ENCODE data around the gene APP.

APP gene

DNA sequence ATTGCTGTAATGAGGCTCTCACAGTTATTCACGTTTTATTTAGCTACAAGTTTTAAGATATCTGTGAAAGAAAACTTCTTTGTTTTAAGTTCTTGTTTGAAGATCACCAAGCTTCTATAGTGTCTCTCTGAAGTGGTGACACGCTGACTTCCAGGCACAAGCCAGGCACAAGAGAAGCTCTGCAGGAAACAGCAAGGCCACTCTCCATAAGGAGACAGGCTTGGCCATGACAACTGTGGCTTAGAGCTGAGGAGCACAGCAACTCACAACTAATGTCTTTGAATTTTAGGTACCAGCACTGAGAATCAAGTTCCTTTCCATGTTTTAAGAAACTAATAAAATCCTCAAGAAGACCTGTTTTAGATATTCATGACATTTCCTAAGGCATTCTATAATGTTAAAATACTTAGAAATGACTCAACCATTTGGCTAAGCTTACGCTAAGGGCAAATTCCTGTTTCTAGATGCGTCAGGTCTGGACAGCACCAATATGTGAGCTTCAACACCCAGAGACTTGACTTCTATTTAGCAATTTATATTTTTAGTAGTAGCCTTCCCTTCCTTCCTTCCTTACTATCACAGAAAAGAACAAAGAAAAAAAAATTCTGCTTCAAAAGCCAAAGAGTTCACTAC lies 40.2 kb downstream of the APP start:
- in situ Hi-C loops (cut with HindIII; ENCODE audit: low sequenced_read_pairs), result no loop called here

DNA sequence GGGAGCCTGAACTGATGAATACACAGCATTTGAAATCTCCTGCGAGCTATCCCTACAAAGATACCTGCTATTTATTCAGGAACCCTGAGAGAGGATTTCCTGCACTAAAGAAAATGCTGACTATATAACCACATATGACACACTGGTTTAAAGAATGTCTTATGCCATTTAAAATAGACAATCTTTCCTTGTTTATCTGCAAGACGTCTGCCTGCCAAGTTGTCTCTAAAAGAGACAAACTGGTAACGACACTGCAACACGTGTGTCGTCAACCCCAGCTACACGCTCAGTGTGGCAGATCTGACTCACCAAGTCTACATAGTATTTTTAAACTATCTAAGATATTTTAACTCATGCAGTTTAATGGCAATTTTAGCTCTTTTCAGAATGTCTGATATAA lies 42.7 kb downstream of the APP start:
- in situ Hi-C loops (cut with HindIII; ENCODE audit: low sequenced_read_pairs), result no loop called here

DNA sequence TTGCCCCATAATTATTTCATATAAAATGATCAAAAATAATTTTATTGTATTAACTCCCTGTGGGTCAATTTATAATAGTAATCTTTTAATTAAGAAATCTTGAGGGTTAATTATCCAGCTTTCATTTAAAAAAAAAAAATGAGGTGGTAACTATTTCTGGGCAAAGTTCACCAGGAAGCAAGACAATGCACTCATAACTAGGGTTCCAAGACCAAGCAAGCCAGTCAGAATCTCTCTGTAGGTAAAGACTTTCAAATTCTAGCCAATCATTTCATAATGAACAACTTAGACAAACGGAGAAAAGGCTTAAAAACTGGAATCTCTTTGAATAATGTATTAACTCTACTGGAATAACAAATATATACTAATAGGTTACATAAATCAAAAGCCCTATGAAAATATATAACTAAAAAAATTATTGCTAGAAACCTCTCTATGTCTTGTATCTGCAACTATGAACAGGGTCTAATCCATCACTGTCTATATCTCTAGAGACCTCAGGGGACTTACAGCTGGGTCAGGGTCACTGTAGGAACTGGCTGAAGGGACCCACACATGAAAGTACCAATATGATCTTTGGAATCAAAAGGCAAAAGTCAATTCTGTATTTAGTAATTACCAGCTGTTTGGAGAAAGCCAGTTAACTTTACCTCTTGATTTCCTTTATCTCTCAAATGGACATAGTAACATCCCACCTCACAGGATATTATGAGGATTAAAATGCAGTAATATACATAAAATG lies 43.3 kb downstream of the APP start:
- in situ Hi-C loops (cut with HindIII; ENCODE audit: low sequenced_read_pairs), result no loop called here

DNA sequence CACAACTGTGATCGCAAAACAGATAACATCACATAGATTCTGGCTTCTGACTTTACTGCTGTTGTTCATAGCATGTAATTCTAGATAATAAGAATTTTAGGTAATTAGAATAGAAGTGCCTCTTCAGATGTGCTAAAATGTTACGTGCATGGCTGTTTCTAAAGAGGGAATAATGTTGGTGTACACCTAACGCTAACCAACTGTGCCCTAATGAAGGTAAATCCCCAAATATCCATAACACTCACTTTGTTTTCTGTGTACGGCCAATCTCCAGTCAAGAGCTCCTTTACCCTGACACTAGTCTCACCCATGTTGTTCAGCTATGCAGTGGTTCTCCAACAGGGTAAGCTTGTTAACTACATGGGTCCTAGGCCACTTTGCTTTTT lies 44.4 kb downstream of the APP start:
- in situ Hi-C loops (cut with HindIII; ENCODE audit: low sequenced_read_pairs), result no loop called here

DNA sequence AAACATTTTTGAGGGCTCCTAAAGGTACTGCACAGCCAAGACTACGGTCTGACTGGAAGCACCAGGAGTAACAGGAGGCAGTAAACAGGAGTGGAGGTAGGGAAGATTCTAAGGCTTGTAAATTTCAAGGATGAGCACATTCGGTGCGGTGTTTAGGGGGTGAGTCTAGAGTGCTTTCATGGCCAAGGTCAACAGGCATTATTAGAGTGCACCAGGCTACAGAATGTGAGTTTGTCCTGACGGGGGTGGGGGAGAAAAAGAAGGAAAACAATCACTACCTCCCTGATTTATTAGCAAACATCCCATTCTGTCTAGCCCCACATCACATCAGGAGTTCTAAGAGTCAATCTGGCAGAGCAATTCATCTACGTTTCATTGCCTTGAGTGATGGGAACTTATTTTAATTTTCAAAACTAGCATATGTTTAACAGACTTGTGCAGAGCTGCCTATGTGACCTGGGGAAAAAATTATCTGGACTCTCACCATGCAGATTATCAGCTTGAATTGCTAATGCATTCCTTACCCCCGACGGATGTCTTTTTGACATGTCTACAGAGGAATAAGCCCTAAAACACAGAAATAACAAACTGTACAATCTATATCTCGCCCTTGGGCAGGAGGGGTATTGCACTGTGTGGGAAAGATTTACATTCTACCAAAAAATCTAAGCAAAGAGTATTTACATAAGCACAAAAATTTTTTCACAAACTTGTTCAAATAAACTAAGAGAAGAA lies 45.0 kb downstream of the APP start:
- in situ Hi-C loops (cut with HindIII; ENCODE audit: low sequenced_read_pairs), result no loop called here

DNA sequence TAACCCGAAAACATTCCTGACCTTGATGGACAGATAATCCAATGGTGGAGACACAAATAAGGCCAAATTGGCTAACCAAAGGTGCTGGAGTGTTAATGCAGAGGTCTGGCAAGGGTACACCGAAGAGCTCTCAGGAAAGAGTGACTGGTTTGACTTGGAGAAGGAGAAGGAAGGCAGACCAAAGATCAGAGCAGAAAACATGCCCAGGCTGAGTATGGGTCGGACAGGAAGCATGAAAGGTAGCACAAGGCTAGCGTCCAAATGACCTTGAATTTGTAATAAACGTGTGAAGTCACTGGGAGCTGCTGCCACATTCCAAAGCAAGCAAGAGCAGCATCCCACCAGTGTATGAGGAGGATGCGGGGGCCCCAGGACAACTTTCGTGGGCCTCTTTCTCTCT lies 45.7 kb downstream of the APP start:
- in situ Hi-C loops (cut with HindIII; ENCODE audit: low sequenced_read_pairs), result no loop called here

DNA sequence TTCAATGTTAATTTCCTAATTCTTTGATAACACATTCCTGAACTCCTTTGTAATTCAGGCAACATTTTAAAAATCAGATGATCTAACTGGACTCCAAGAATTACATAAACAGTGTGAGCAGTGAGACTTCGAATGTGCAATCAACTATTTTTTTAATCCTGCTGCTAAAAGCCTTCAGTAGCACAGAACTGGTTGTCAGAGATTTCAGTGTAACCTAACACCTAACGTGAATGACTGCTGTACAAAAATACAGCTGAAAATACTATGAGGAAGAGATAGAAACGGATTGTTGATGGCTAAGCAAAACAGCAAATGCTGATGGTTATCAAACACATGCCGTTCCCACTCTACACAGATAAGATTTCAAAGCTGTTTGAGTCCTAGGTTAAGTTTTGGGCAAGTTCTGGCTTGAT lies 46.1 kb downstream of the APP start:
- in situ Hi-C loops (cut with HindIII; ENCODE audit: low sequenced_read_pairs), result no loop called here

DNA sequence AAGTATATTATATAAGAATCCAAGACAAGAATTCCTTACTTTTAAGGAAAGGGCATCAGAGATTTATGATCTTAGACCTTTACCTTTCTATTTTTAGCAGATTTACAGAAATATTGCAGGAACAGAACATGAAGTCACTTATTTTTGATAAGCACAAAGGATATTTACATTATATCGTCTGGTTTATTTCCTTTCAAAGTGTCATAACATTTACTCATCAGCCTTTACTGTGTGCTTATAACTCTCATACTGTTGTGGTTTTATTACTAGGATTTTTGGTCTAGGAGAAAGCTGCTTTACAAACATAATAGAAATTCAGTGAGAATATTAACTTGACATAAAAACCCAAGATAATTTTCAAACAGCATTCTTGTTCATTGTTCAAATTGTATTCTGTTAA lies 47.6 kb downstream of the APP start:
- in situ Hi-C loops (cut with HindIII; ENCODE audit: low sequenced_read_pairs), result no loop called here

DNA sequence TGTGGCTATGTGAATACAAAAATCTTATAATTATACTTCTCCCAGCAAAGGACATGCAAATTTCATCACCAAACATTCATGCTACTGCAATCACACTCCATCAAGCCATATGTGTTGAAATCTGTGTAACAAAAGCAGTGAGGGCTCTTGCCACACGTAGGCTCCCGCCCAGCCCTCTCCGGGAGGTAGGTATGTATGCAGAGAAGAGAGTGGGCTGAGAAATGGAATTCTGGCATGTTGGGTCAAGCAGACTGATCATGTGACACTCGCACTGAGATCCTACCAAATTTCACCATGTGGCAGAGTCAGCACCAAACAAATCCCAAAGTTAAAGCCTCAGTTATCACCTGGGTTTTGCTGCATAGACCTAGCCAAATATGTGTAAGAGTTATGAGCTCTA lies 49.7 kb downstream of the APP start:
- in situ Hi-C loops (cut with HindIII; ENCODE audit: low sequenced_read_pairs), result no loop called here

DNA sequence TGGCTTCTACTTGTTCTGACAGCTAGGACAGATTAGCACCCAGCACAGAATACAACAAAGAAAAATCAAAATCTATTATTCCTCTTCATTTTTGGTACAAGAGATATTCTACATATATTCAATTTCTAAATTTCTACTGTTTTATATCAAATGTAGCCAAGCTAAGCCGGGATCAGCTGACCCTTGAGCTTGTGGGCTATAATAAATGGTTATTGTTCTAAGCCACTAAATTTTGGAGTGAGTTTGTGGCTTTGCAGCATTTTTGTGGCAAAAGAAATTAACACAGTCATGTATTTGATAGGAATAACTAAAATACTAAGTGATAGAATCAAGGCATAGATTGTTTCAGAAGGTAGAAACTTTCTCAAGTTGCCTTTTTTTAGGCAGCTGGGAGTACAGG lies 50.7 kb downstream of the APP start:
- in situ Hi-C loops (cut with HindIII; ENCODE audit: low sequenced_read_pairs), result no loop called here

DNA sequence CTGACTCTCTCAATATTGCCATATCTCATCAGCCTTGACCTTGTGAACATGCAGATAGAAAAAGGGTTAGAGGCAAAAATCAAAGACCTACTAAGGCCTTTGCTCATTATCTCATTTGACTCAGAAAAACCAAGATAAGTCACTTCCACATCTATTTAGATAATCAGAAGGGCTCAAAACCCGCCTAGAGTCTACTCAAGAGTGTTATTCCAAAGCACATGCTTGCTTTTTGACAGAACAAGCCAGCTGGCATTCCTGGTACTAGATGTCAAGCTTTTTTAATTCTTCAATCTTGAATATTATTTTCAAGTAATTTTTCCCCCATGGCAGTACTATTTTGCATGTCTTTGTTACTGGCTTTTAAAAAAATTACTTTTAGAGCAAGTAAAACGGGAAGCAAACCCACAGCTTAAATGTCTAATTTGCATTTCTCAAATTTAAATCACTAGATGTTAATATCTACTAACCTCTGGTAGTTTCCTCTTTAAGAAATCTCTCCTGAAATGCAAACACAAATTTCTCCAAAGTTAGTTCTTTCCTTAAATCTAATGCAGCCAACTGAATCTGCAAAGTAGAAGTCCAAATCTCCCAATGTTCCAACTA lies 51.5 kb downstream of the APP start:
- in situ Hi-C loops (cut with HindIII; ENCODE audit: low sequenced_read_pairs), result no loop called here

DNA sequence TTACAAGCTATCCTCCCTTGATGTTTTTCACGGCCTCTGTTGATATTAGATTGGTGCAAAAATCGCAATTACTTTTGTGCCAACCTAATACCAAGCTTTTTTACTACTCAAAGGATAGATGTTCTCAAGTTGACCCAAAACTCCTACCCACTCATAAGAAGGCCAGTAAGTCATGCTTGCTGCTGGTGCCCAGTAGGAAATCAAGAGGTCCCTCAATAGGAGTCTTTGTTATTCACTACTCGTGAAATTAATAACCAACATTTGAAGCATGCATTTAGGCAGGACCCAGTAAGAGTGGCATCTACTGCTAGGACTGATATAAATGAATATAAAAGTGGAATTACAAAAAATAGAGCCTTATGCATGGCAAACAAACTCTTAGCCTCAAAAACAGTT lies 52.6 kb downstream of the APP start:
- in situ Hi-C loops (cut with HindIII; ENCODE audit: low sequenced_read_pairs), result no loop called here

DNA sequence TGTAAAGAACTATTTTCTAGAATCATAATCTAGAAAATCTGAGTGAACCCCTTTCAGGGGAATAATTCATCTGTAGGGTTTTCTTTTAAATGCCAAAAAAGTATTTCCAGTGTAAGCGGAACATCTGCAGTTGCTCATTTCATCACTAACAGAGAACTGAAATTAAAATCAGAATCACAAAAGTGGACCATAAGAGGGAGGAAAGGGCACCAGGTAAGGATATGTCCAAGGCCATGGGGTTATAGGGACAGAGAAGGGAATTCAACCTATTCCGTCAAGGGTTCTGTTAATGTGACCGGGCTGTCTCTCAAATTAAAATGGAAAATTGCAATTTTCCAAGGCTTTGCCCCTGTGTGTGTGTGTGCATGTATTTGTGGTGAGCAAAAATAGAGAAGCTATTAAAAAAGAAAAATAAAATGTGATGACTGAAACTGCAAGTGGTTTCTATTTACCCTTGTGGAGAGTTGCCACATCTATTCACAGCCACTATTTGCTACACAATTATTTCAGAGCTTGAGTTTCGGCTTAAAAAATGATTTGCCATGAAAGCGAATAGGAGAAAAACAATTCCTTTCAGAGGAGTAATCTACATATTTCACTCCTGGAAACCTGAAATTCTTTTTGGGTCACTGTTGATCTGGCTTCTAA lies 53.1 kb downstream of the APP start:
- in situ Hi-C loops (cut with HindIII; ENCODE audit: low sequenced_read_pairs), result no loop called here

DNA sequence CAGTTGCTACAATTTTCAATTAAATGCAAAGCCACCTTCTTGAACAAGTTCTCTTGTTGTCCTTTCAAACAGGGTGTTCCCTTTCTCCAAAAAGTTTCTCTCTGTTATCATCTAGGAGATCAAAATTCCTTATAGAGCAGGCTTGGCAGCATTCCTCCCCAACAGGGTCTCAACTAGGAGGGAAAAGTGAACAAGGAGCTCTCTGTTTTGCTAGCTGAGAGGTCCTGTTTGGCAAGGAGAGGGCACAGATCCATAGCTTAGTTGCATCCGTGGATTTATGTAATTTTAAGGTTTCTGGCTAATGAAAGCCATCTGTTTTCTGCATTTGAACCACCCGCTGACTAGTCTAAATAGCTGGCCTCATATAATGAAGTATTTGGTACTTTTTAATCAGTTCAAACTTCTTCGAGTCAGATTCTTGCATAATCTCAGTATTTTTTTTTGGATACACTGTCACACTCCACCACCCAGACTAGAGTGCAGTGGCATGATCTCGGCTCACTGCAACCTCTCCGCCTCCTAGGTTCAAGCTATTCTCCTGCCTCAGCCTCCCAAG lies 54.0 kb downstream of the APP start:
- in situ Hi-C loops (cut with HindIII; ENCODE audit: low sequenced_read_pairs), result no loop called here

DNA sequence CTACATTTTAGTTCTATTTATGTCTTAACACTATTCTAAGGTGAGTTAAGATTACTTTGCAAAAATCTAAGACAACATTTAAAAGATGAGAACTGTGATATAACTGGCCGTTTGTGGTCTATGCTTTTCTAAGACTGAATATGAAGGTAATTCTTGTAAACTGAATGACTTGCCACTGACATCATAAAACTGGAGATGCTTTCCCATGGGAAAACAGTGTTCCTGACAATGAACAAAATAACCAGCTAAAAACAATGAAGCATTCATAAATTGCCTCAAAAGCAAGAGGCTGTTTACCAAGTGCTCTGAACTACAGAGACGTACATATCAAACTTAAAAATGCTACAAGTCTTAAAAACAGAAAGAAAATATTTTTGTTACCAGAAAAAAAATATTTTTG lies 54.7 kb downstream of the APP start:
- in situ Hi-C loops (cut with HindIII; ENCODE audit: low sequenced_read_pairs), result no loop called here

DNA sequence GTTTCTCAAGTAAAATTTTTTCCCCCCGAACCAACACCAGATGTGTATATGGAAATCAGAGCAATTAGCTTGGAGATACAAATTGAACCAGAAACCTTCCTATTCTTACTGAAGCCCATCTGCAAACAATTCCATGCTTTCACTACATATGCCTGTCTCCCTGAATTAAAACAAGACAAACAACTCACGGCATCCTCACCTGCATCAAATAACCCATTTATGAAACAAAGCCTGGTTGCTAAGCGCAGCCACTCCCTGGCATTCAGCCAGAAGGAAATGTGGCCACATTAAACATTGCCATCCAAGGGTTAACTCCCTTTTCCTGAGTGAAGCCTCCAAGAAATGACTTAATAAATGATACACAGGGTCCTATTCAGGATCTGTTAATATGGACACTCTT lies 55.3 kb downstream of the APP start:
- in situ Hi-C loops (cut with HindIII; ENCODE audit: low sequenced_read_pairs), result no loop called here

DNA sequence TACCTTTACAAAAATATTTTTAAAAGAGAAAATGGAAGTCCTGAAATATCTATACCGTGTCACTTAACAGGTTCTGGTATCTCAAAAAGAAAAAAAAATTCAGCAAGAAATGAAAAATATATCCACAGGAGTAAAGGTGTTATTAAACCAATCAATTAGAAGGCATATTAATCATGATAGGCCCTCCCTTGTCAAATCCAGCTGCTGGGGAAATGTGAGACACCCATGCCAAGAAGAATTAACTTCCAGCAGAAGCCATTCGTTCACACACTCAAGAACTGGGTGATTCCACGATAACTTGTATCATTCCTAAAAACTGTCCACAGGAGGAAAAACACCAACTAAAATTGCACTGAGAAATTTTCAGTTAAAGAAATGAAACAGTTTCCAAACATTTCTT lies 57.6 kb downstream of the APP start:
- in situ Hi-C loops (cut with HindIII; ENCODE audit: low sequenced_read_pairs), result no loop called here

DNA sequence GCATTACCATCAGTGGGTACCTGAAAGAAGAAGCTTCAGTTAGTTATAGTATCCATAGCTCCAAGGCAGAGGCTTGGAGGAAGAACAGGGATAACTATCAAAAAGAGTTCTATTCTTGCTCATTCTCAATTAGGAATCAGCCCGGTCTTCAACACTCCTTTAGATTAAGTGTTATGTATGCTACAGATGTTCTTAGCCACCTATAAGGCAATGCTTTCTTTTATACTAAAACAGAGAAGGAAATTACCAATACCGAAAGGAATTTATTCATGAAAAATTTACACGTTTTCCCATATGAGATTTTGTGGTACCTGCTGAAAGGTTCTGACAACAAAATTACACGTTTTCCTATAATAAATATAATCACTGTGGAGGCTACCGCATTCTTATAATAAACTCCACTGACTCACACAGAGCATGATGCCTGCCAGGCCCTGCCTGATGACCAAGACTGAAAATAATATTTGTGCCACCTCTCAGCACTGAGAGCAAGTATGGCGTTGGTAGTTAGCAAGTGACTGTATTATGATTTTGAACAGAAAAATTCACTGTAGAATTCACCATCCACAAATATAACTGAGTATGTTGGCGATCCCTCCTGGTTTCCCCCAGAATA lies 58.3 kb downstream of the APP start:
- in situ Hi-C loops (cut with HindIII; ENCODE audit: low sequenced_read_pairs), result no loop called here

DNA sequence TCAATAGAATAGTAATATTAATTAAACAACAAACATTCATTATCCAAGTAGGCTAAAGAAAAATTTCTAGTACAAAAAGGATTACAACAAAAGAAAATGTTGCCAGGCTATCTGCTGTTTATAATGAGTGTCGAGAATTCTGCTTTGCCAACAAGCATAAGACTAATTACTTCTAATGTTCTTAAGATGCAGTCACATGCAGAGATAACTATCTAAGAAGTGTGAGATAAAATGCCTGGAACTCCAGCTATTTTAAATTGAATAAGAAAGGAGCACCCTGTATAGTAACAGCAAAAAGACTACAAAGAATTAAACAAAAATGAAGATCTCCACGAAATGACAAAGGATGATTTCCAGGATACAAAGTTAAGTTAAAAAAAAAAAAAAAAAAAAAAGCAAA lies 59.9 kb downstream of the APP start:
- in situ Hi-C loops (cut with HindIII; ENCODE audit: low sequenced_read_pairs), result no loop called here

DNA sequence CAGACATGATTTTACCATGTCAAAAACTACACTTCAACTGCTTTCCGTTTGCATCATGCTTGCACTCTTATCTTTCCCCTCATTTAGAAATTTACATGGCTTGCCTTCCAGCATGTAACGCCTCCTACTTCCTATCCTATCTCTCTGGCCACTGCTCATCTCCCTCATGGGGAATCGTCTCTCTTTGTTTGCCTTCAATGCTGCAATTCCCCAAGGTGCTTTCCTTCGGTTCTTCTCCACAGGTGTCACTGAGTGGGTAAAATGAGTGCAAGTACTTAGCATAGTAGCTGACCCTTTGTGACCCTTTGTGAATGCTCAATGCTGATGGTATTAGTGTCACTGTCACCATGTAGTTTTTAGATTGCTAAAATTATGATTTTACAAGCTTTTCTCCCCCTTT lies 63.1 kb downstream of the APP start:
- in situ Hi-C loops (cut with HindIII; ENCODE audit: low sequenced_read_pairs), result no loop called here

DNA sequence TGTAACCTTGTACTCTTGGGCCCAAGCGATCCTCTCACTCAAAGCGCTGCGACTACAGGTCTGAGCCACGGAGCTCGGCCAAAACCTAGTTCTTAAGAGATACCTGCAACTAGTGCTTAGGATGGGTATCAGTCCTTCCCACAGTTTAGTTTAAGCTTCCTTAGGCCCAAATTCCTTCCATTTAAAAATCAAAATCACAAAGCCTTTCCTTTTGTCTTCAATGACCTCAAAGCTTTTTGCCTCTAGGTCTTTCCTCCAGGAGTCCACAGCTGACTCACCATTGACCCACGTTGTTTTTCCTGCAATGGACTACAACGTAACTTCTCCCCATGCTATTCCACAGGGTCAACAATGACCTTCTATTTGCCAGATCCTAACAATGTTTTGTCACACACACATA lies 64.0 kb downstream of the APP start:
- in situ Hi-C loops (cut with HindIII; ENCODE audit: low sequenced_read_pairs), result no loop called here
